B cell (primary cell): Measurements from ENCODE around the gene ATP8A2. TPM values are rescaled to one million over a fixed set of nuclear protein-coding genes. Genes with fewer than 3 reads are reported as not detected.

ENCODE experiments used
- ATAC-seq: fragments of 200-7000 bp; cut with Tn5 transposase; one replicate; pipeline ENCODE4 v1.10.0; 2021; ENCODE audit warnings: low read depth, mild to moderate bottlenecking, moderate number of reproducible peaks, moderate library complexity
- CTCF ChIA-PET: fragments of 350-600 bp; sonication (Branson Sonifier 250); formaldehyde crosslinking; loops from one replicate; lab custom pipeline; 2021; ENCODE audit warnings: antibody characterized with exemption, inconsistent platforms; lab: Charles Lee
- POLR2A ChIA-PET: fragments of 350-600 bp; sonication (Branson Sonifier 250); formaldehyde crosslinking; loops from one replicate; lab custom pipeline; 2021; ENCODE audit warnings: antibody characterized with exemption; lab: Charles Lee
- DNase-seq: peaks from one replicate; pipeline ENCODE4 v3.0.0; 2013
- H2AFZ ChIP-seq: 2 replicates; pipeline ENCODE4 v1.6.1; 2012; ENCODE audit warnings: mild to moderate bottlenecking, low read depth, low read length; ENCODE audit not compliant: insufficient read depth, poor library complexity, severe bottlenecking
- H3K27ac ChIP-seq, 2 donors: 1 replicate in 1 of 2; 2 replicates in 1 of 2; pipeline ENCODE4 v1.5.1; 2012 to 2013; ENCODE audit warnings: low read length in 2 of 2, mild to moderate bottlenecking in 2 of 2, moderate library complexity in 1 of 2
- H3K27me3 ChIP-seq, 4 experiments: fragments of 200-600 bp in 1 of 4; sonication (generic) in 1 of 4; replicated peaks in 1 of 4; 1 replicate in 2 of 4; 2 replicates in 2 of 4; pipeline versions ENCODE4 v1.6.1 to v1.7.0; 2013 to 2016; ENCODE audit warnings: low read length in 3 of 4, mild to moderate bottlenecking in 2 of 4, mixed read lengths in 1 of 4, moderate library complexity in 1 of 4; ENCODE audit not compliant: insufficient read depth in 4 of 4, control insufficient read depth in 3 of 4; ENCODE audit errors: control extremely low read depth in 1 of 4
- H3K36me3 ChIP-seq, 2 experiments: replicated peaks in 1 of 2; 1 replicate in 1 of 2; 2 replicates in 1 of 2; pipeline versions ENCODE4 v1.6.1 to v1.7.1; 2013; ENCODE audit warnings: low read length in 1 of 2; ENCODE audit not compliant: insufficient read depth in 2 of 2, control insufficient read depth in 1 of 2; ENCODE audit errors: control extremely low read depth in 1 of 2, extremely low read depth in 1 of 2
- H3K4me1 ChIP-seq, 2 donors: fragments of 200-600 bp in 1 of 2; sonication (generic) in 1 of 2; 1 replicate in 1 of 2; 2 replicates in 1 of 2; pipeline versions ENCODE4 v1.5.1 to v1.6.1; 2013 to 2017; ENCODE audit warnings: low read length in 2 of 2; ENCODE audit not compliant: control insufficient read depth in 2 of 2, insufficient read depth in 2 of 2
- H3K4me2 ChIP-seq: replicated peaks from 2 replicates; pipeline ENCODE3; 2012; ENCODE audit warnings: mild to moderate bottlenecking, low read depth, low read length; ENCODE audit not compliant: poor library complexity, severe bottlenecking
- H3K4me3 ChIP-seq, 5 experiments: fragments of 200-600 bp in 1 of 5; sonication (generic) in 1 of 5; 1 replicate in 3 of 5; 2 replicates in 2 of 5; pipeline versions ENCODE4 v1.5.1 to v1.7.0; 2011 to 2016; ENCODE audit warnings: low read length in 4 of 5, mild to moderate bottlenecking in 4 of 5, low read depth in 2 of 5, control low read depth in 1 of 5, moderate library complexity in 1 of 5; ENCODE audit not compliant: insufficient read depth in 1 of 5; ENCODE audit errors: control extremely low read depth in 1 of 5, extremely low read depth in 1 of 5
- H3K79me2 ChIP-seq: fragments of 200-600 bp; sonication (generic); one replicate; pipeline ENCODE4 v1.6.0; 2016; ENCODE audit warnings: low read length; ENCODE audit not compliant: control insufficient read depth, insufficient read depth
- H3K9ac ChIP-seq: fragments of 200-600 bp; sonication (generic); 2 replicates; pipeline ENCODE4 v1.6.1; 2017; ENCODE audit warnings: mild to moderate bottlenecking, low read length, moderate library complexity
- H3K9me3 ChIP-seq, 3 donors: one replicate each; pipeline versions ENCODE4 v1.6.1 to v1.7.1; 2013; ENCODE audit warnings: low read length in 2 of 3; ENCODE audit not compliant: control insufficient read depth in 2 of 3, insufficient read depth in 1 of 3; ENCODE audit errors: control extremely low read depth in 1 of 3
- H4K20me1 ChIP-seq: 2 replicates; pipeline ENCODE4 v1.6.0; 2012; ENCODE audit warnings: mild to moderate bottlenecking, low read length; ENCODE audit not compliant: insufficient read depth, control insufficient read depth, poor library complexity, severe bottlenecking
- H3K27ac Mint-ChIP-seq: one replicate; pipeline ENCODE4 v1.8.0; 2021; ENCODE audit warnings: mixed read lengths
- H3K27me3 Mint-ChIP-seq: one replicate; pipeline ENCODE4 v1.8.0; 2021; ENCODE audit warnings: mixed read lengths
- H3K4me1 Mint-ChIP-seq: one replicate; pipeline ENCODE4 v1.8.0; 2021; ENCODE audit warnings: mixed read lengths
- H3K4me3 Mint-ChIP-seq: one replicate; pipeline ENCODE4 v1.8.0; 2021; ENCODE audit warnings: mixed read lengths
- H3K9me3 Mint-ChIP-seq: one replicate; pipeline ENCODE4 v1.8.0; 2022; ENCODE audit warnings: mixed read lengths; ENCODE audit not compliant: insufficient read depth
- EZH2 ChIP-seq: IDR thresholded peaks from 2 replicates; pipeline ENCODE4 v1.6.1; 2012; ENCODE audit warnings: borderline replicate concordance, low read depth, mild to moderate bottlenecking, moderate library complexity, low read length; ENCODE audit not compliant: insufficient read depth, poor library complexity, severe bottlenecking
- WGBS: methylation state at CpG from one replicate; pipeline ENCODE4 v1.1.5; 2013; ENCODE audit warnings: missing lambda C conversion rate; ENCODE audit not compliant: insufficient coverage; 5-methylcytosine and 5-hydroxymethylcytosine counted together
- intact Hi-C: fragments of 100-400 bp; cut with micrococcal nuclease; formaldehyde crosslinking; loops from one replicate; pipeline ENCODE4 v1.10.0; 2022
- polyA plus RNA-seq: library from polyadenylated mRNA; depleted of rRNA; stranded (reverse); fragments of >200 nt; gene quantifications from 2 replicates; pipeline ENCODE4 v1.2.3, GENCODE V29; 2012
- total RNA-seq, 2 donors: library from RNA; stranded (reverse); fragments of 120-200 nt in 1 of 2; gene quantifications; 1 replicate in 1 of 2; 2 replicates in 1 of 2; pipeline versions ENCODE4 v1.2.3 to v1.2.4, GENCODE V29; 2013 to 2022
- TF ChIP-seq, protein P1 (sequence below): fragments of 200-600 bp; IDR thresholded peaks from one replicate; pipeline ENCODE4 v1.8.0; 2022; ENCODE audit warnings: antibody characterized with exemption, mild to moderate bottlenecking

Gene ATP8A2
- total and polyA plus RNA-seq, 2 donors (not counting 1 experiment from before 2014, with no cell fraction given), result not detected

DNA sequence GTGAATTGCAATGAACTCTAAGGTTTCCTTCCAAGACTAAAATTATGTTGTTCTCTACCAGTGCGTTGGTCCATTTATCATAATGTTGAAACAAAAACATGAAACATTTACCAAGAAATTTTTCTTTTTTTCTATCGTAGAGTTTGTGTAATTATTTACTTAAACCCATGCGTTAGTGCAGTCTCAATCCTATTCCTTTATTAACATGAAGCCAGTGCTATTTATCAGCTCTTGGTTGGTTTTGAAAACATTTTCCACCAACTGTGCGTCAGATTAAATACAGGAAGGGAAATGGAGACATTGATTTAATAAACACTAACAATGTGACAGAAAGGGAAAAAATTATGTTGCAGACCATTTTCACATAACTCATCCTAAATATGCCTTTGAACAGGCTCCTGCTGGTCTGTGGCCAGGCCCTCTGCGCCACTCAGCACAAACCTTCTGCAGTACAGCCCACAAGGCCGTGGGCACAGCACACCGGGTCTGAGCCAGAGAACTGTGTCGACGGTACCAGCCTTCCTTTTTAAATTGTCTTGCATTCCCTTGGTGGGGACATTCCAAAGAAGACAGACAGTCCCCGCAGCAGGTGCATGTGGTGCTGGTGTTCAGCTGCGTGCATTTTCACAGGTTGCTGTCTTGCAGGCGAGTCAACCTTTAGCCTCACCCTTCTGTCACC is 544.2 kb downstream of the ATP8A2 start:
- Histone ChIP-seq H3K27ac (no peak overlapping the region), H3K4me3 (no peak overlapping the region), H3K36me3 (no peaks in the 10 kb centered on the region), H3K4me1 (no peaks in the 10 kb centered on the region), H3K9ac (no peak overlapping the region), H3K4me2 (no peak overlapping the region), H3K27me3 (peaks cover 0 to 4% (median 0%) of the 10 kb centered on the region in 4 experiments), H3K9me3 (no peaks in the 10 kb centered on the region), H2AFZ (no peak overlapping the region), H4K20me1 (no peaks in the 10 kb centered on the region), H3K79me2 (no peaks in the 10 kb centered on the region)
- Mint-ChIP-seq H3K27me3 (peaks cover 14% of the 10 kb centered on the region), H3K9me3 (no peaks in the 10 kb centered on the region), H3K4me1 (no peaks in the 10 kb centered on the region), H3K4me3 (no peak overlapping the region), H3K27ac (no peak overlapping the region)
- WGBS, result 92% methylated on average over 8 of the region's 12 CpGs
- DNase-seq (no peak), ATAC-seq (no peak)
- TF ChIP-seq, protein P1, sequence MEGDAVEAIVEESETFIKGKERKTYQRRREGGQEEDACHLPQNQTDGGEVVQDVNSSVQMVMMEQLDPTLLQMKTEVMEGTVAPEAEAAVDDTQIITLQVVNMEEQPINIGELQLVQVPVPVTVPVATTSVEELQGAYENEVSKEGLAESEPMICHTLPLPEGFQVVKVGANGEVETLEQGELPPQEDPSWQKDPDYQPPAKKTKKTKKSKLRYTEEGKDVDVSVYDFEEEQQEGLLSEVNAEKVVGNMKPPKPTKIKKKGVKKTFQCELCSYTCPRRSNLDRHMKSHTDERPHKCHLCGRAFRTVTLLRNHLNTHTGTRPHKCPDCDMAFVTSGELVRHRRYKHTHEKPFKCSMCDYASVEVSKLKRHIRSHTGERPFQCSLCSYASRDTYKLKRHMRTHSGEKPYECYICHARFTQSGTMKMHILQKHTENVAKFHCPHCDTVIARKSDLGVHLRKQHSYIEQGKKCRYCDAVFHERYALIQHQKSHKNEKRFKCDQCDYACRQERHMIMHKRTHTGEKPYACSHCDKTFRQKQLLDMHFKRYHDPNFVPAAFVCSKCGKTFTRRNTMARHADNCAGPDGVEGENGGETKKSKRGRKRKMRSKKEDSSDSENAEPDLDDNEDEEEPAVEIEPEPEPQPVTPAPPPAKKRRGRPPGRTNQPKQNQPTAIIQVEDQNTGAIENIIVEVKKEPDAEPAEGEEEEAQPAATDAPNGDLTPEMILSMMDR, result no peak
- no peak for TF ChIP-seq EZH2
- ChIA-PET POLR2A (no interaction called here), CTCF (no interaction called here)
- intact Hi-C loops, result no loop called here

DNA sequence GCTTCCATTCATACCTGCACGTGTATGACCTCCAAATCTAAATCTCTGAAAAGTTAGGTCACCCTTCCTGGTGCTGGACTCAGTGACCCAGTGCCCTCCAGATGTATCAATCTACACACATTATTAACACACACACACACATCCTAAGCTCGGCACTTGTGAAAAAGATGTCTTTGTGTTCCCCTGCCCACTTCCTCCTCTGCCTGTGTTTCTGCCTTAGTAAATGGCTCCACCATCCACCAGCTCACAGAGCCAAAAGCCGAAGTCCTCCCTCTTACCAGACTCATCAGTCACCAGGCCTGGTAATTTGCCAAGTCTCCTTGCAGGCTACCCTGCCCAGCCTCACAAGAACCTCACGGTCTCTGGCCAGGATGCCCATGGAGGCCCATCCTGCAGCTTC is 548.5 kb downstream of the ATP8A2 start:
- no peak for DNase-seq

More for the DNA sequence above, 548.5 kb downstream of the ATP8A2 start:
- Histone ChIP-seq H4K20me1 (no peaks in the 10 kb centered on the region), H3K27me3 (peaks cover 0 to 4% (median 0%) of the 10 kb centered on the region in 4 experiments), H3K4me3 (no peak overlapping the region), H3K9ac (no peak overlapping the region), H3K4me1 (no peaks in the 10 kb centered on the region), H3K79me2 (no peaks in the 10 kb centered on the region), H3K4me2 (no peak overlapping the region), H3K27ac (no peak overlapping the region), H3K9me3 (no peaks in the 10 kb centered on the region), H3K36me3 (no peaks in the 10 kb centered on the region), H2AFZ (no peak overlapping the region)
- ChIA-PET POLR2A (no interaction called here), CTCF (no interaction called here)
- peaks cover 4% of the 10 kb centered on the region for H3K27me3 Mint-ChIP-seq
- no peak for ATAC-seq
- intact Hi-C loops, result no loop called here
- no peak for TF ChIP-seq EZH2
- TF ChIP-seq, protein P1, result no peak
- H3K4me3 Mint-ChIP-seq, result no peak overlapping the region
- no peaks in the 10 kb centered on the region for H3K9me3 Mint-ChIP-seq
- H3K27ac Mint-ChIP-seq, result no peak overlapping the region
- WGBS, result 84% methylated on average over 4 of the region's 4 CpGs
- no peaks in the 10 kb centered on the region for H3K4me1 Mint-ChIP-seq
